ENCODE data around the gene OR10H3. TPM values are rescaled to one million over a fixed set of nuclear protein-coding genes. Genes with fewer than 3 reads are reported as not detected.

Gene OR10H3
- total and polyA plus RNA-seq, 2 of the 8 experiments (the other 6 are each of a cell fraction or from before 2014, with no cell fraction given): not detected

DNA sequence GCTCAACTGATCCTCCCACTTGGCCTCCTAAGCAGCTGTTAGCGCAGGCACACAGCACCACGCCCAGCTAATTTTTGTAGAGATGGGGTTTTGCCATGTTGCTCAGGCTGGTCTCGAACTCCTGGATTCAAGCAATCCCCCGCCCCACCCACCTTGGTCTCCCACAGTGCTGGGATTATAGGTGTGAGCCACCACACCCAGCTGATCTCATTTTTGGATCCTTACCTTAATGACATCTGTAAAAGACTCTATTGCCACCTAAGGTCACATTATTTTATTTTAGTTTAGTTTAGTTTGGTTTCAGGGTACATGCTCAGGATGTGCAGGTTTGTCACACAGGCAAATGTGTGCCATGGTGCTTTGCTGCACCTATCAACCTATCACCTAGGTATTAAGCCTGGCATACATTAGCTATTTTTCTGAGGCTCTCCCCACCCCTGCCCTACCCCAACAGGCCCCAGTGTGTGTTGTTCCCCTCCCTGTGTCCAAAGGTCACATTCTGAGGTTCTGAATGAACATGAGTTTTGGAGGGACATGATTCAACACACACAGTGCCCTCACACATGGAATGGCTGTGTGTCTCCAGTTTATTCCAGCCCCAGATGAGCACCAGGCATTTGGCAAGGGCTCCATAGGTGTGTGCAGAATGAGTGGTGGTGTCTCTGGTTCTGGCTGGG is 50.9 kb downstream of the OR10H3 start:
- POLR2A ChIA-PET (ENCODE audit: partially characterized antibody): no interaction called here
- no peak overlapping the region for H4K5ac ChIP-seq (ENCODE audit: insufficient read length, low read depth, low read length)
- CTCF ChIA-PET (ENCODE audit: partially characterized antibody): no interaction called here
- no peak overlapping the region for H3K4me3 ChIP-seq (ENCODE audit: extremely low read depth in 1 of 4, insufficient read depth in 2 of 4, low read depth in 3 of 4, low read length in 4 of 4)
- no peaks in the 10 kb centered on the region for H3K23me2 ChIP-seq (ENCODE audit: low read depth, low read length)
- no peaks in the 10 kb centered on the region for H3K27me3 ChIP-seq (replicated peaks in 1 of 4; ENCODE audit: control insufficient read depth in 3 of 4, extremely low read depth in 1 of 4, insufficient read depth in 3 of 4, low read length in 3 of 4)
- no peak overlapping the region for H3K9ac ChIP-seq (replicated peaks in 1 of 4; ENCODE audit: extremely low read depth in 1 of 4, low read depth in 3 of 4, low read length in 3 of 4)
- no peak overlapping the region for H2AFZ ChIP-seq (ENCODE audit: low read length)
- H3K36me3 ChIP-seq (ENCODE audit: control insufficient read depth in 2 of 4, insufficient read depth in 4 of 4, low read length in 3 of 4): no peaks in the 10 kb centered on the region
- H4K91ac ChIP-seq (replicated peaks; ENCODE audit: insufficient read length, low read length): no peak overlapping the region
- no peak overlapping the region for H3K14ac ChIP-seq (ENCODE audit: insufficient read length)
- H3K9me3 ChIP-seq (ENCODE audit: insufficient read depth in 2 of 2, low read depth in 1 of 2, low read length in 1 of 2): peaks cover 41 to 69% of the 10 kb centered on the region in 2 experiments
- no peak overlapping the region for H2BK12ac ChIP-seq (ENCODE audit: low read depth, low read length)
- 72% methylated on average over 4 of the region's 4 CpGs; no CpG with 5 or more reads in 1 of the 2 experiments for WGBS, 2 experiments (ENCODE audit: extremely low coverage in 1 of 2, insufficient coverage in 1 of 2, insufficient read length in 1 of 2, insufficient replicate concordance in 2 of 2, low coverage in 1 of 2, low lambda C conversion rate in 2 of 2, missing lambda C conversion rate in 1 of 2)
- no peak overlapping the region for H2AK5ac ChIP-seq (ENCODE audit: low read depth, low read length)
- DNase-seq (ENCODE audit: low read depth in 1 of 2, low spot score in 2 of 2) (no peak), FAIRE-seq (no peak)
- no peak overlapping the region for H4K8ac ChIP-seq (ENCODE audit: extremely low read depth, insufficient read depth, low read length)
- no peaks in the 10 kb centered on the region for H3K79me2 ChIP-seq (ENCODE audit: control insufficient read depth in 1 of 2, insufficient read depth in 2 of 2, low read length in 2 of 2)
- H2BK120ac ChIP-seq (replicated peaks; ENCODE audit: low read depth, low read length): no peak overlapping the region
- no peak overlapping the region for H3K27ac ChIP-seq (ENCODE audit: low read depth, low read length)
- no peak overlapping the region for H3K4ac ChIP-seq (replicated peaks; ENCODE audit: insufficient read length, low read depth, low read length)
- no peak overlapping the region for H2BK15ac ChIP-seq (ENCODE audit: low read length)
- no peak overlapping the region for H3K18ac ChIP-seq (ENCODE audit: extremely low read depth, low read length)
- H3K4me1 ChIP-seq (replicated peaks in 1 of 4; ENCODE audit: control insufficient read depth in 3 of 4, insufficient read depth in 4 of 4, low read length in 3 of 4): no peaks in the 10 kb centered on the region
- no peak overlapping the region for H3K4me2 ChIP-seq (ENCODE audit: insufficient read depth in 1 of 2, low read depth in 2 of 2, low read length in 2 of 2)
- no peak overlapping the region for H3K23ac ChIP-seq (ENCODE audit: insufficient read length)
- no peaks in the 10 kb centered on the region for H4K20me1 ChIP-seq (replicated peaks in 1 of 2; ENCODE audit: control insufficient read depth in 1 of 2, insufficient read depth in 2 of 2, low read length in 2 of 2)
- no peaks in the 10 kb centered on the region for H3K79me1 ChIP-seq (ENCODE audit: low read depth, low read length)
- no peak overlapping the region for H2BK20ac ChIP-seq (ENCODE audit: low read length)
- H3K56ac ChIP-seq (replicated peaks; ENCODE audit: insufficient read length, low read depth, low read length): no peak overlapping the region
- H2BK5ac ChIP-seq (ENCODE audit: low read depth, low read length): no peak overlapping the region
- TF ChIP-seq POU5F1 (IDR thresholded peaks at IDR 0.05; ENCODE audit: low read depth, low read length): no peak
- no peak for TF ChIP-seq TEAD4 (IDR thresholded peaks at IDR 0.05; ENCODE audit: low read depth, low read length)
- no peak for TF ChIP-seq CTCF (IDR thresholded peaks at IDR 0.05; ENCODE audit: control extremely low read depth in 1 of 3, insufficient read depth in 1 of 3, low read depth in 1 of 3, low read length in 3 of 3)
- TF ChIP-seq TBP (IDR thresholded peaks at IDR 0.05; ENCODE audit: low read depth, low read length): no peak
- TF ChIP-seq POLR2AphosphoS5 (IDR thresholded peaks at IDR 0.05; ENCODE audit: low read depth, low read length): no peak
- no peak for TF ChIP-seq RNF2 (IDR thresholded peaks at IDR 0.05; ENCODE audit: borderline replicate concordance, low read depth, low read length, missing control alignments, poor library complexity, severe bottlenecking)
- TF ChIP-seq E2F6 (IDR thresholded peaks at IDR 0.05): no peak
- no peak for TF ChIP-seq SIX5 (IDR thresholded peaks at IDR 0.05; ENCODE audit: low read depth, low read length)
- no peak for TF ChIP-seq PHF8 (conservative IDR thresholded peaks at IDR 0.05; ENCODE audit: low read depth, low read length)
- no peak for TF ChIP-seq RBBP5 (IDR thresholded peaks at IDR 0.05; ENCODE audit: borderline replicate concordance, low read depth, low read length)
